Mucosa of rectum (tissue), 2 donors: Measurements from ENCODE around the gene B3GAT1.

Source experiments
- H3K27ac ChIP-seq, 2 donors: one replicate each; pipeline ENCODE4 v1.7.0; 2013; ENCODE audit warnings: inconsistent platforms in 2 of 2, low read depth in 2 of 2, low read length in 2 of 2
- H3K27me3 ChIP-seq, 2 donors: one replicate each; pipeline ENCODE4 v1.7.0; 2013; ENCODE audit warnings: low read length in 2 of 2; ENCODE audit not compliant: control insufficient read depth in 2 of 2, insufficient read depth in 2 of 2
- H3K36me3 ChIP-seq, 2 donors: one replicate each; pipeline ENCODE4 v1.7.0; 2013; ENCODE audit warnings: low read length in 2 of 2; ENCODE audit not compliant: control insufficient read depth in 2 of 2, insufficient read depth in 2 of 2
- H3K4me1 ChIP-seq, 2 donors: one replicate each; pipeline ENCODE4 v1.7.0; 2013; ENCODE audit warnings: low read length in 2 of 2, mild to moderate bottlenecking in 1 of 2; ENCODE audit not compliant: control insufficient read depth in 2 of 2, insufficient read depth in 2 of 2
- H3K4me3 ChIP-seq, 2 donors: one replicate each; pipeline ENCODE4 v1.7.0; 2013; ENCODE audit warnings: low read length in 2 of 2
- H3K9ac ChIP-seq, 2 donors: one replicate each; pipeline ENCODE4 v1.7.0; 2013; ENCODE audit warnings: low read length in 2 of 2, low read depth in 1 of 2, mild to moderate bottlenecking in 1 of 2
- H3K9me3 ChIP-seq, 2 donors: one replicate each; pipeline ENCODE4 v1.7.0; 2013; ENCODE audit warnings: low read length in 2 of 2; ENCODE audit not compliant: control insufficient read depth in 2 of 2
- donor health status: healthy.
- donor health status: Normal muscosa, but diverticular disease.

The B3GAT1 gene

DNA sequence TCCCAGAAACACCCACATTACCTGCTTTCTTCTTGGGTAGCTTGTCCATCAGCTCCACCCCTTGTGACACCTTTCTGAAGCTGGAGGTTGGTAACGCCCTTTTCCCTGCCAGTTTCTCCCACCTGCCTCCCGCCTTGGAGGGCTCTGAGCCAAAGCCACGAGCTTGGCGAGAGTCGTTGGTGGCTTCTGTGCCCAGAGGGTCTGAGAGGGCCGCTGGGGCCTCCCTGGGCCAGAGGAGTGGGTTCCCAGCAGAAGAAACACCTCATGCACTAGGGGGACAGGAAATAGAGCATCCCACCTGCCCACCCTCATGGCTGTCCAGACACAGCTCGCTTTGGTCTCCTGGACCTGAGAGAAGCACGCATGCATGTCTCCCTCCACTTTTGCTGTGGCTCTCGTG is 37.9 kb downstream of the B3GAT1 start:
- Histone ChIP-seq H3K4me1 (no peaks in the 10 kb centered on the region), H3K27me3 (no peaks in the 10 kb centered on the region), H3K27ac (no peak overlapping the region), H3K9ac (no peak overlapping the region), H3K4me3 (no peak overlapping the region), H3K36me3 (peaks cover 0 to 2% of the 10 kb centered on the region in 2 donors), H3K9me3 (no peaks in the 10 kb centered on the region)

DNA sequence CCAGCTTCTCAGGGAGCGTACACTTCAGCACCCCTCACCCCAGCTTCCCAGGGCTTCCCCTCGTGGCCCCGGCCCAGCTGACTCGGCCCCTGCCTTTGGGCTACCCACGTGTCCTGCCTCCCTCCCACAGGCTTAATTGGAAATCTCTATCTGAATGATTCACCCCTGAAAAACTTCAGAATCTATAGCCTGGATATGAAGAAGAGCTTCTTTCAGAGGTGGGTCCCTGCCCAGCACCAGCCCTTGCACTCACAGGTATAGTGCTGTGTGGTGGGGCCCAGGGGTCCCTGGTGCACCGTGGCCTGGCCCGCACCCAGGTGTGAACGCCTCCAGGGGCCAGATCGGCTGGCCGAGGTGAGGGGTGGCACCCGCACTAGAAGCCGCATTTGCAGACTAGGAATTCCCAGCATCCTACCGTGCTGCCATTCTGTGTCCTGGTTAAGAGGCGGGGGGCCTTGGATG is 38.4 kb downstream of the B3GAT1 start:
- peaks cover 0 to 2% of the 10 kb centered on the region in 2 donors for H3K36me3 ChIP-seq
- H3K27ac ChIP-seq: no peak overlapping the region
- no peak overlapping the region for H3K9ac ChIP-seq
- H3K9me3 ChIP-seq: no peaks in the 10 kb centered on the region
- H3K27me3 ChIP-seq: no peaks in the 10 kb centered on the region
- H3K4me1 ChIP-seq: no peaks in the 10 kb centered on the region
- no peak overlapping the region for H3K4me3 ChIP-seq

DNA sequence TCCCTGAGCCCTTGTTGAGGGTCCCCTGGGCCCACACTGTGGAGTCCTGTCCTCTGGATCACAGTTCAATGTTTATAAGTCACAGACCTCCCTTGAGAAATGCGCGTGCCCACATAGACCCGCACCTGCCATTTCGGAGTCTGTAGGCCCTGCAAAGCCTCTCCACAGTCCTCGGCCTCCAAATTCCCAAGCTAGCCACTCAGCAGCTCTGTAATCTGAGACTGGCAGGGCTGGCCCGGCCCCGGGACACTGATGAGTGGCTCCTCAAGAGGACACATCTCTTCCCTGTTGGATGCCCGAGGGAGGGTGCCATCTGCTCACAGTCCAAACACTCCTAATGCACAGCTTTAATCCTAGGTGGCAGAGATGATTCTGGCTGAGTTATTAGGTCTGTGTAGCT is 39.1 kb downstream of the B3GAT1 start:
- Histone ChIP-seq H3K27ac (no peak overlapping the region), H3K9me3 (no peaks in the 10 kb centered on the region), H3K27me3 (no peaks in the 10 kb centered on the region), H3K4me1 (no peaks in the 10 kb centered on the region), H3K36me3 (peaks cover 0 to 2% of the 10 kb centered on the region in 2 donors), H3K4me3 (no peak overlapping the region), H3K9ac (no peak overlapping the region)

DNA sequence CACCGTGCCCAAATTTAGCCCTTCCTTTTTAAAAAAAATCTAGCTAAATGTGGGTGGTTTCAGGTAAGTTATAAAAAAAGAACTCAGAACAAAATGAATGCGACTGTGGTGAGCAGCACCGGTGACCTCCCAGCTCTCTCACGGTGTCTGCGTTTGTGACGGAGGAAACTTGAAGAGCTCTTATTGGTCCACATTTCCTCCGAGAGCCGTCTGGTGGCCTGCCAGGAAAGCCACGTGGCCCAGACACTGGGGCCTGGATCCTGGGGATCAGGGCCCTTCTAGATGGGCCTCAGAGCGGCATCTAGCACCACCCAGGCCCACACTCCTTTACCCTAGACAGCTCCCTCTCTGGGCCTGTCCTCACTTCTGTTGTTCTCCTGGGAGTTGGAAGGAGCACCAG is 39.5 kb downstream of the B3GAT1 start:
- Histone ChIP-seq H3K4me1 (no peaks in the 10 kb centered on the region), H3K27me3 (no peaks in the 10 kb centered on the region), H3K4me3 (no peak overlapping the region), H3K9ac (no peak overlapping the region), H3K9me3 (no peaks in the 10 kb centered on the region), H3K36me3 (peaks cover 0 to 2% of the 10 kb centered on the region in 2 donors), H3K27ac (no peak overlapping the region)

DNA sequence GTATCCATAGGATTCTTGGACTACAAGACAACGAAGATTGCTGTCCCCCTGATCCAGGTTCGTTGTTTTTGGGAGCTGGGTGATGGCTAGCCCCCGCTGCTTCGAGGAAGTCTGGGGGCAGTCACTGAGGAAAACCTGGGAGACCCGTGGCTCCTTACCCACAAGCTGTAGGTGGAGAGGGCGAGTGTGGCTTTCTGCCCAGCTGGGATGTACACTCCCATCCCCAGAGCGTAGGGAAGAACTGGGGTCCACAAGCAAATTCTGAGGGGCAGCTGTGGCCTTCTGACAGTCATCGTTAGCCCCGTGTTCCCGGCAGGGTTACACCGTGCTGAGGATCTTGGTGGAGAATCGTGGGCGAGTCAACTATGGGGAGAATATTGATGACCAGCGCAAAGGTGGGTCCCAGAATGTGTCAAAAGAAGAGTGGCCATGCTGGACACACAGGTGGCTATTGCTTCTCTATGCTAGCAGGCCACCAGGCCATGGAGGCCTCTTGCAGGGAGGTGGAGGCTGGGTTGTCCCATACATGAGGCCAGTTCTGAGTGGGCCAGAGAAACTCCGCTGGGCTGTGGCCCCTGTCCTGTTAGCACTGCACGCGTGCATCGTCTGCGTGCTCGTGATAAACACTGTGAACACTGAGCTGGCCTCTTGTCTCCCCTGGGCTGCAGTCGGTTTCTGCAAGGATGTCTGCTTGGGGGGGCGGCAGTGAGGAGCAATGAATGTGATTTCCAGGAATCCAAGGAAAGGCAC is 40.4 kb downstream of the B3GAT1 start:
- H3K36me3 ChIP-seq: peaks cover 0 to 2% of the 10 kb centered on the region in 2 donors
- H3K4me3 ChIP-seq: no peak overlapping the region
- no peak overlapping the region for H3K27ac ChIP-seq
- no peak overlapping the region for H3K9ac ChIP-seq
- no peaks in the 10 kb centered on the region for H3K4me1 ChIP-seq
- no peaks in the 10 kb centered on the region for H3K9me3 ChIP-seq
- no peaks in the 10 kb centered on the region for H3K27me3 ChIP-seq

DNA sequence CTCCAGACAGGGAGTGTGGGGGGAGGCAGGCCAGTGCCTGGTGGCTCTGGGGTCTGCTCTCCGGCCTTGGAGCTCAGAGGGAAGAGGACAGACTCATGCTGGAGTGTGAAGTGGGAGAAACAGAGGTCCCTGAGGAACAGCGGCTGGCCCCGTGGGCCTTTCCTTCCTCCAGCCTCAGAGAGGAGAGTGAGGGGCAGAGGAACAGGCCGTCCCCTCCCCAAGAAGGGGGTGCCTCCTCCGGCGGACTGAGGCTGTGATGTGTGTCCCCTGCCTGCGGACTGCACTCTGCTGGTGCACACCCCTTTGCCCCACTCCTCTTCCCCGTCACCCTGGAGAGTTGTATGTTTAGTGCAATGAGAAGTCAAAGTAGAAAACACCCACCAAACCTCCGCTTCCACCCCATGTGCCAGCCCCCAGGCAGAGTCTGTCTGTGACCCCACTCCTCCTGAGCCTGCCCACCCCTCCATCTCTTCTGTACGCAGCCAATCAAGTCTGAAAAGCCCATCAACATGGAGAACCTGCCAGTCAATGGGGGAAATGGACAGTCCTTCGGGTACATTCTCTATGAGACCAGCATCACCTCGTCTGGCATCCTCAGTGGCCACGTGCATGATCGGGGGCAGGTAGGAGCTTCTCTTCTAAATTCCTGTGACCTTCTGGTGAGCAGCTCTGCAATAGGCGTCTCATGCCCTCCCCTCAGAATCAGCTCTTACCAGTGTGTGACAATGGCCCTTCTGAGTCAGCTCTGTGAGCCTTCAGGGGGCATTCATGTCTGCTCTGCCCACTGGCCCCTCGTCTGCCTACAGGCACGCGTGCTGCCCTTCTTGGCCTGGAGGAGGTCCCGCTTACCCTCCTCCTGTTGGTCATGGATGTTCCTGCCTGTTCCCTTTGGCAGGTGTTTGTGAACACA is 41.3 kb downstream of the B3GAT1 start:
- Histone ChIP-seq H3K4me3 (no peak overlapping the region), H3K36me3 (peaks cover 0 to 2% of the 10 kb centered on the region in 2 donors), H3K9me3 (no peaks in the 10 kb centered on the region), H3K9ac (no peak overlapping the region), H3K27me3 (no peaks in the 10 kb centered on the region), H3K27ac (no peak overlapping the region), H3K4me1 (no peaks in the 10 kb centered on the region)

DNA sequence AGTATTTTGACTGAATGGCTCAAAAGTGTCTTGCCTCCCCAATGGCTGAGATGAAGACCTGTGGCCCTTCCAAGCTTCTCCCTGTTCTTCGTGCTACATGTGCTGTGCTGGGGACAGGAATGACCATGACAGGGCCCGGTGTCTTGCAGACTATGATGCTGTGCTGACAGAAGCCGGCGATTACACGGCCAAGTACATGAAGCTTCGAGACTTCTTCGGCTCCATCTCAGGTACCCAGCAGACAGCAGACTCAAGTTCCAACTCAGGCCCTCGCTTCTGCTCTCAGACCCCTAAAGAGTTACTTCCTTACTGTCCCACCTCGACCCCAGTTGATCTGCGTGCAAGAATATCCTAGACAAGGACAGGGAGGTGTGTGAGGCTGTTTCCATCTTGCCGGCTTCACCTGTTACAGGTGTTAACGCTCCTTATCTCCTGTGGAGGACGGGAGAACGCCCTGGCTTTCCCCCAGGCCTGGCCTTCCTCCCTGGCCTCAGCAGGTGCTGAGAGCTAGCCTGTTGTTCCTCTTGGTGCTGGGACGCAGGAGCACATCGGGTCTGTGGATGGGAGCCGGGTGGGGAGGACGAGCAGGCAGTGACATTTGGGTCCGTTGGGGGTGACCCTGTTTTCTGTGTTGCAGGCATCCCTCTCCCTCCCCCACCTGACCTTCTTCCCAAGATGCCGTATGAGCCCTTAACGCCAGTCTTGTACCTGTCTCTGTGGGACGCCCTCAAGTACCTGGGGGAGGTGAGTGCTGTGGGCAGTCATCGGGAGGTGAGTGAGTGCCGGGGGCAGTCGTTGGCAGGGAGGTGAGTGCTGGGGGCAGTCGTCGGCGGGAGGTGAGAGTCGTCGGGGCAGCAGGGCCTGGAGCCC is 42.2 kb downstream of the B3GAT1 start:
- Histone ChIP-seq H3K9ac (no peak overlapping the region), H3K4me1 (no peaks in the 10 kb centered on the region), H3K4me3 (no peak overlapping the region), H3K27me3 (no peaks in the 10 kb centered on the region), H3K9me3 (no peaks in the 10 kb centered on the region), H3K27ac (no peak overlapping the region), H3K36me3 (peaks cover 0 to 2% of the 10 kb centered on the region in 2 donors)

DNA sequence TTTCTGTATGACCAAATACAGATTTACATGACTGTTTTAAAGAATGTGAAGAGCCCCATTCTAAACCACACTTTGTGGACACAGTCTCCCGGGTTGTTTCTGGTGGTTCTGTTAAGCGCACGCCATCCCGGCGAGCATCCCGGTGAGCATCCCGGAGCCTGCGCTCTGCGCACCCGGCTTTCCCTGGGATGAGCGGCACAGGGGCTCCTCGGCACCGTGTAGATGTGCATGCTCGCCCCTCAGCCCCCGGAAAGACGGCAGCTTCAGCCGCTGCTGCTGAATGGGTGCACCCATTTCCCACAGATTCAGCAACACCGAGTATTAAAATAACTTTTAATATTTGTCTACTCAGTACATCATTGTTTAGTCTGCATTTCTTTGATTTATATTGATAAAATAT is 44.3 kb downstream of the B3GAT1 start:
- Histone ChIP-seq H3K4me3 (no peak overlapping the region), H3K27ac (no peak overlapping the region), H3K9ac (no peak overlapping the region), H3K9me3 (no peaks in the 10 kb centered on the region), H3K36me3 (peaks cover 0 to 2% of the 10 kb centered on the region in 2 donors), H3K27me3 (no peaks in the 10 kb centered on the region), H3K4me1 (no peaks in the 10 kb centered on the region)

DNA sequence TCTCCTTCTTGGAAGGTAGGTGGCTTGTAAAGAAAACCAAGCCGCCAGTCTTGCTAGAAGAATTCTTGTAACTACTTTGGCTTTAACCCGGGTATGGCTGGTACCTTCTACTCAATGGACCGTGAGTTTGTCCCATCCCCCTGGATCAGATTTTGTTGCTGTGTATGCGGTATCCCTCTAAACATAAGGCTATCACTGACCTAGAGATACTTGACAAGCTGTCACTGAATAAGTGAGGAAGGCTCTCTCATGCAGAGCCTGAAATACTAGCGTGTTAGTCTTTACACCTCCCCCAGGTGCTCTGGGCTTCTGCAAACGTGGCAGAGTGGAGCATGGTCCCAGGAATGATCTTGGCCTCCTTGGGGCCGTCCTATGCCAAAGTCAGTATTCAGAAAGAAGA is 45.8 kb downstream of the B3GAT1 start:
- no peaks in the 10 kb centered on the region for H3K4me1 ChIP-seq
- H3K27me3 ChIP-seq: no peaks in the 10 kb centered on the region
- H3K9me3 ChIP-seq: no peaks in the 10 kb centered on the region
- no peak overlapping the region for H3K27ac ChIP-seq
- no peak overlapping the region for H3K4me3 ChIP-seq
- no peak overlapping the region for H3K9ac ChIP-seq
- H3K36me3 ChIP-seq: no peaks in the 10 kb centered on the region
